ENCODE results near the gene SCIMP.
"Not testable (repeated sequence)": the region's sequence is repeated elsewhere in the genome, so short reads cannot be mapped to it uniquely, and the experiment has no call there.

The SCIMP gene

GRCh38 chr17:5237541-5238016 is 2.9 kb upstream of the SCIMP start:
- no peak overlapping the region for H3K4me3 ChIP-seq (ENCODE audit: low read depth, low read length)
- peak; percentile 82 for TF ChIP-seq CTCF (IDR thresholded peaks at IDR 0.05; ENCODE audit: borderline replicate concordance, insufficient read depth, low read depth, low read length)

GRCh38 chr17:5236938-5237540 is 2.4 kb upstream of the SCIMP start:
- H3K4me3 ChIP-seq (ENCODE audit: low read depth, low read length) = no peak overlapping the region
- no peak for TF ChIP-seq CTCF (IDR thresholded peaks at IDR 0.05; ENCODE audit: borderline replicate concordance, insufficient read depth, low read depth, low read length)

GRCh38 chr17:5233492-5233891 is 1.2 kb downstream of the SCIMP start:
- peak overlapping the region; percentile 83 for H3K4me3 ChIP-seq (ENCODE audit: low read depth, low read length)

GRCh38 chr17:5226940-5227878 is 7.5 kb downstream of the SCIMP start:
- peak overlapping the region; percentile 51 for H3K4me3 ChIP-seq (ENCODE audit: low read depth, low read length)
- no peak for TF ChIP-seq CTCF (IDR thresholded peaks at IDR 0.05; ENCODE audit: borderline replicate concordance, insufficient read depth, low read depth, low read length)

GRCh38 chr17:5225668-5226457 is 8.8 kb downstream of the SCIMP start:
- no peak for TF ChIP-seq CTCF (IDR thresholded peaks at IDR 0.05; ENCODE audit: borderline replicate concordance, insufficient read depth, low read depth, low read length)
- no peak overlapping the region for H3K4me3 ChIP-seq (ENCODE audit: low read depth, low read length)

GRCh38 chr17:5221912-5222311 is 12.7 kb downstream of the SCIMP start:
- H3K4me3 ChIP-seq (ENCODE audit: low read depth, low read length) = not testable (repeated sequence)

- no peak overlapping the region for H3K4me3 ChIP-seq (ENCODE audit: low read depth, low read length)
- TF ChIP-seq CTCF (IDR thresholded peaks at IDR 0.05; ENCODE audit: borderline replicate concordance, insufficient read depth, low read depth, low read length) = no peak
Measured at GRCh38 chr17:5220074-5220473, 14.6 kb downstream of the SCIMP start.
